IMR-90 (cell line): ENCODE data around the gene CYP20A1. TPM values are rescaled to one million over a fixed set of nuclear protein-coding genes. Genes with fewer than 3 reads are reported as not detected.

Experiments used
- ATAC-seq: fragments of 200-7000 bp; cut with Tn5 transposase; 2 replicates; pipeline ENCODE4 v1.9.1; 2020; ENCODE audit warnings: low read depth, mild to moderate bottlenecking, moderate library complexity
- BruUV-seq: library from RNA; stranded (reverse); fragments of 400-500 nt; replicated peaks from 2 replicates; lab custom pipeline; 2021; lab: Mats Ljungman, UMichigan
- CTCF ChIA-PET: fragments of 300-600 bp; formaldehyde crosslinking; extraction: SDS; loops from one replicate; lab custom pipeline; 2021; ENCODE audit warnings: antibody characterized with exemption; lab: Yijun Ruan, JAX
- POLR2A ChIA-PET: fragments of 300-600 bp; sonication (Branson Sonifier 250); formaldehyde crosslinking; loops from one replicate; lab custom pipeline; 2022; ENCODE audit warnings: antibody characterized with exemption; ENCODE audit not compliant: unreplicated experiment; lab: Charles Lee
- DNase-seq: peaks from one replicate; pipeline ENCODE4 v3.0.0; 2013
- H2AFZ ChIP-seq: replicated peaks from 2 replicates; pipeline ENCODE3; 2013; ENCODE audit warnings: low read length, mild to moderate bottlenecking; ENCODE audit not compliant: poor library complexity
- H2AK5ac ChIP-seq: 2 replicates; pipeline ENCODE4 v1.6.1; 2013; ENCODE audit warnings: low read depth, low read length, inconsistent platforms
- H2AK9ac ChIP-seq: replicated peaks from 2 replicates; pipeline ENCODE3; 2013; ENCODE audit warnings: mild to moderate bottlenecking, low read depth, low read length, moderate library complexity; ENCODE audit not compliant: poor library complexity
- H2BK120ac ChIP-seq: 2 replicates; pipeline ENCODE4 v1.6.1; 2013; ENCODE audit warnings: low read depth, low read length, inconsistent platforms
- H2BK15ac ChIP-seq: 3 replicates; pipeline ENCODE4 v1.6.1; 2013; ENCODE audit warnings: low read depth, low read length, inconsistent platforms
- H2BK20ac ChIP-seq: 2 replicates; pipeline ENCODE4 v1.6.1; 2013; ENCODE audit warnings: low read depth, mild to moderate bottlenecking, inconsistent platforms, low read length, moderate library complexity
- H2BK5ac ChIP-seq: 2 replicates; pipeline ENCODE4 v1.6.1; 2013; ENCODE audit warnings: mild to moderate bottlenecking, low read depth, low read length, inconsistent platforms; ENCODE audit not compliant: poor library complexity, severe bottlenecking
- H3K14ac ChIP-seq: replicated peaks from 2 replicates; pipeline ENCODE4 v1.6.1; 2013; ENCODE audit warnings: low read depth, low read length, inconsistent platforms
- H3K18ac ChIP-seq: 2 replicates; pipeline ENCODE4 v1.6.1; 2013; ENCODE audit warnings: low read depth, low read length, control low read depth
- H3K23ac ChIP-seq: 2 replicates; pipeline ENCODE4 v1.6.1; 2013; ENCODE audit warnings: low read depth, low read length, inconsistent platforms
- H3K27ac ChIP-seq: 2 replicates; pipeline ENCODE4 v1.5.1; 2013; ENCODE audit warnings: mild to moderate bottlenecking, control low read depth, low read length; ENCODE audit not compliant: insufficient read depth
- H3K27me3 ChIP-seq: 2 replicates; pipeline ENCODE4 v1.6.1; 2013; ENCODE audit warnings: low read length; ENCODE audit not compliant: control insufficient read depth, insufficient read depth
- H3K36me3 ChIP-seq: 2 replicates; pipeline ENCODE4 v1.6.1; 2013; ENCODE audit warnings: low read length, mixed read lengths; ENCODE audit not compliant: control insufficient read depth, insufficient read depth
- H3K4ac ChIP-seq: 2 replicates; pipeline ENCODE4 v1.6.1; 2013; ENCODE audit warnings: low read depth, low read length, inconsistent platforms
- H3K4me1 ChIP-seq: 2 replicates; pipeline ENCODE4 v1.6.1; 2013; ENCODE audit warnings: low read length, mixed read lengths; ENCODE audit not compliant: control insufficient read depth, insufficient read depth
- H3K4me2 ChIP-seq: 2 replicates; pipeline ENCODE4 v1.6.1; 2013; ENCODE audit warnings: low read depth, mild to moderate bottlenecking, control low read depth, low read length, moderate library complexity
- H3K4me3 ChIP-seq: 2 replicates; pipeline ENCODE4 v1.5.1; 2013; ENCODE audit warnings: low read depth, mild to moderate bottlenecking, control low read depth, low read length, moderate library complexity; ENCODE audit not compliant: insufficient read depth
- H3K56ac ChIP-seq: 2 replicates; pipeline ENCODE4 v1.6.1; 2013; ENCODE audit warnings: low read length, inconsistent platforms; ENCODE audit not compliant: insufficient read depth; ENCODE audit errors: extremely low read depth
- H3K79me1 ChIP-seq, 2 experiments: 2 replicates each; pipeline ENCODE4 v1.6.1; 2013; ENCODE audit warnings: low read length in 2 of 2, inconsistent platforms in 1 of 2, low read depth in 1 of 2
- H3K9ac ChIP-seq: 2 replicates; pipeline ENCODE4 v1.6.1; 2013; ENCODE audit warnings: low read depth, low read length, control low read depth
- H3K9me1 ChIP-seq: 2 replicates; pipeline ENCODE4 v1.6.1; 2013; ENCODE audit warnings: low read length, inconsistent platforms; ENCODE audit not compliant: insufficient read depth
- H3K9me3 ChIP-seq: 2 replicates; pipeline ENCODE4 v1.6.1; 2013; ENCODE audit warnings: low read length; ENCODE audit not compliant: control insufficient read depth, insufficient read depth
- H4K20me1 ChIP-seq: 2 replicates; pipeline ENCODE4 v1.6.1; 2013; ENCODE audit warnings: low read length, inconsistent platforms; ENCODE audit not compliant: insufficient read depth
- H4K5ac ChIP-seq: 2 replicates; pipeline ENCODE4 v1.6.1; 2013; ENCODE audit warnings: mild to moderate bottlenecking, low read depth, low read length, control low read depth
- H4K8ac ChIP-seq, 2 experiments: 2 replicates each; pipeline ENCODE4 v1.6.1; 2013; ENCODE audit warnings: low read depth in 2 of 2, low read length in 2 of 2, control low read depth in 1 of 2, inconsistent platforms in 1 of 2
- H4K91ac ChIP-seq: 2 replicates; pipeline ENCODE4 v1.6.1; 2013; ENCODE audit warnings: low read depth, low read length, inconsistent platforms; ENCODE audit not compliant: insufficient read depth
- BHLHE40 ChIP-seq: fragments of 150-350 bp; IDR thresholded peaks from 2 replicates; pipeline ENCODE4 v1.6.1; 2016; ENCODE audit warnings: mild to moderate bottlenecking, low read depth, low read length
- CEBPB ChIP-seq: IDR thresholded peaks from 2 replicates; pipeline ENCODE4 v1.6.1; 2012; ENCODE audit warnings: low read depth, low read length, improper control_type of control experiment
- CHD1 ChIP-seq: IDR thresholded peaks from 2 replicates; pipeline ENCODE4 v1.6.1; 2012; ENCODE audit warnings: low read depth, low read length, improper control_type of control experiment
- FOS ChIP-seq: fragments of 150-350 bp; IDR thresholded peaks from 2 replicates; pipeline ENCODE4 v1.6.1; 2016; ENCODE audit warnings: low read depth, low read length
- MAFK ChIP-seq: IDR thresholded peaks from 2 replicates; pipeline ENCODE4 v1.6.1; 2012; ENCODE audit warnings: low read depth, low read length, improper control_type of control experiment
- MAZ ChIP-seq: IDR thresholded peaks from 2 replicates; pipeline ENCODE4 v1.6.1; 2012; ENCODE audit warnings: low read depth, mild to moderate bottlenecking, low read length, improper control_type of control experiment, moderate library complexity, borderline replicate concordance
- MXI1 ChIP-seq: IDR thresholded peaks from 2 replicates; pipeline ENCODE4 v1.6.1; 2012; ENCODE audit warnings: low read depth, mild to moderate bottlenecking, low read length, moderate library complexity, borderline replicate concordance
- NFE2L2 ChIP-seq: fragments of 150-350 bp; IDR thresholded peaks from 2 replicates; pipeline ENCODE4 v1.6.1; 2016; ENCODE audit warnings: low read depth, mild to moderate bottlenecking, low read length
- RFX5 ChIP-seq: IDR thresholded peaks from 2 replicates; pipeline ENCODE4 v1.8.0; 2012; ENCODE audit warnings: low read depth, mild to moderate bottlenecking, low read length, moderate library complexity
- SMC3 ChIP-seq: fragments of 150-350 bp; IDR thresholded peaks from 2 replicates; pipeline ENCODE4 v1.6.1; 2016; ENCODE audit warnings: low read depth, mild to moderate bottlenecking, antibody characterized with exemption, low read length, moderate library complexity
- WGBS, 2 experiments: methylation state at CpG; one replicate each; pipeline versions ENCODE4 v1.1.5 to v1.1.7; 2013; ENCODE audit warnings: missing lambda C conversion rate in 2 of 2; ENCODE audit not compliant: insufficient read length in 1 of 2; ENCODE audit errors: extremely low coverage in 2 of 2; 5-methylcytosine and 5-hydroxymethylcytosine counted together
- dilution Hi-C: fragments of 300-500 bp; cut with HindIII; formaldehyde crosslinking; loops from one replicate; pipeline ENCODE4 v1.14.3; 2018; ENCODE audit warnings: low sequenced_read_pairs; ENCODE audit not compliant: unreplicated experiment
- in situ Hi-C: fragments of 300-500 bp; cut with MboI; formaldehyde crosslinking; loops from 3 replicates; pipeline ENCODE4 v1.14.3; 2019; ENCODE audit warnings: low sequenced_read_pairs, inconsistent platforms, mixed read lengths
- intact Hi-C: fragments of 100-400 bp; cut with micrococcal nuclease; formaldehyde crosslinking; loops from 2 replicates; pipeline ENCODE4 v1.10.0; 2022
- polyA plus RNA-seq, 3 experiments: library from polyadenylated mRNA; depleted of rRNA; stranded (reverse); fragments of >200 nt; gene quantifications; 2 replicates each; pipeline ENCODE4 v1.2.3, GENCODE V29; 2012; ENCODE audit warnings: low replicate concordance in 1 of 3
- total RNA-seq: library from RNA; depleted of rRNA; stranded (reverse); fragments of >200 nt; gene quantifications from 2 replicates; pipeline ENCODE4 v1.2.3, GENCODE V29; 2012
- TF ChIP-seq, protein P1 (sequence below): fragments of 150-350 bp; IDR thresholded peaks from 2 replicates; pipeline ENCODE4 v1.6.1; 2016; ENCODE audit warnings: low read depth, mild to moderate bottlenecking, low read length, moderate library complexity, borderline replicate concordance
- TF ChIP-seq, protein P2 (sequence below): conservative IDR thresholded peaks from 2 replicates; pipeline ENCODE4 v1.5.1; 2012; ENCODE audit warnings: mild to moderate bottlenecking, low read depth, low read length, improper control_type of control experiment
- TF ChIP-seq, protein P3 (sequence below): fragments of 150-350 bp; IDR thresholded peaks from 2 replicates; pipeline ENCODE4 v1.6.1; 2017; ENCODE audit warnings: mild to moderate bottlenecking, antibody characterized with exemption, low read length, low read depth

Gene CYP20A1
- total and polyA plus RNA-seq, 2 of the 4 experiments (the other 2 are of a cell fraction) = 7.0 to 16.8 TPM

DNA sequence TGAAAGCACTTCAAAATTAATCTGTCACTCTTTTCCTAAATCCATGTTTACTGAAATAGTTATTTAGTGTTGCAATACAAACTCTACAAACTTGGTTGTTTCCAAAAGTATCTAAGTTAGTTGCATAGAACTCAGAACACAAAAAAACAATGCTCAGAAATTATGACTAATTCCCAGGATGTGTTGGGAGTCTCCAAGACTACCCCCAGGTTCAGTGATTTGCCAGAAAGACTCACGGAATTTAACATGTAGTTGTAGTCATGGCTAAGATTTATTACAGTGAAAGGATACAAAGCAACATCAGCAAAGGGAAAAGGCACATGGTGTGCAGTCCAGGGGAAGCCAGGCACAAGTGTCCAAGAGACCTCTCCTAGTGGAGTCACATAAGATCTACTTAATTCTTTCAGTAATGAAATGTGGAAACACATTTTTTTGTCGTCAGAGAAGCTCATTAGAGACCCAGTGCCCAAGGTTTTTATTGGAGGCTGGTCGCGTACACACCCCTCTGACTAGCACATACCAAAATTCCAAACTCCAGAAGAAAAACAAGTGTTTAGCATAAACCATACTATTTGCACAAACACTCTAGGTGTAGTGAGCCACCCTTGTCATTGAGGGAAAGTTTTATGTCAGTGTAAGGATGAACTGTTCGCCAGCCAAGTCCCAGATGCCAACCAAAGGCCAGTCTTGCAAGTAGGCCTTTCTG lies 43.3 kb upstream of the CYP20A1 start:
- no TSS peak for BruUV-seq
- Histone ChIP-seq H4K20me1 (no peaks in the 10 kb centered on the region), H3K79me1 (no peaks in the 10 kb centered on the region; a peak in 1 of 4 replicates), H3K23ac (no peak overlapping the region), H4K91ac (no peak overlapping the region), H3K36me3 (peaks cover 23% of the 10 kb centered on the region), H2BK20ac (no peak overlapping the region), H2AK9ac (no peak overlapping the region), H2AFZ (no peak overlapping the region), H3K4me2 (no peak overlapping the region), H2AK5ac (no peak overlapping the region), H3K9me3 (no peaks in the 10 kb centered on the region), H3K9me1 (no peaks in the 10 kb centered on the region), H3K56ac (no peak overlapping the region), H3K4ac (no peak overlapping the region), H3K18ac (no peak overlapping the region), H3K27ac (no peak overlapping the region), H3K27me3 (no peaks in the 10 kb centered on the region), H4K5ac (no peak overlapping the region), H4K8ac (no peak overlapping the region), H3K9ac (no peak overlapping the region), H2BK120ac (no peak overlapping the region), H3K14ac (no peak overlapping the region), H2BK15ac (no peak overlapping the region), H2BK5ac (no peak overlapping the region), H3K4me3 (no peak overlapping the region), H3K4me1 (no peaks in the 10 kb centered on the region)
- dilution Hi-C loops = no loop called here
- WGBS, 2 experiments = no CpG with 5 or more reads among the region's 5 CpGs
- intact Hi-C loops = no loop called here
- ChIA-PET POLR2A (no interaction called here), CTCF (no interaction called here)
- ATAC-seq = no peak
- in situ Hi-C loops = no loop called here
- no peak for DNase-seq
- TF ChIP-seq RFX5 (no peak), SMC3 (no peak), CEBPB (no peak), BHLHE40 (no peak), FOS (no peak), MXI1 (no peak), NFE2L2 (no peak), MAFK (no peak), MAZ (no peak), CHD1 (no peak)
- TF ChIP-seq, protein P1, sequence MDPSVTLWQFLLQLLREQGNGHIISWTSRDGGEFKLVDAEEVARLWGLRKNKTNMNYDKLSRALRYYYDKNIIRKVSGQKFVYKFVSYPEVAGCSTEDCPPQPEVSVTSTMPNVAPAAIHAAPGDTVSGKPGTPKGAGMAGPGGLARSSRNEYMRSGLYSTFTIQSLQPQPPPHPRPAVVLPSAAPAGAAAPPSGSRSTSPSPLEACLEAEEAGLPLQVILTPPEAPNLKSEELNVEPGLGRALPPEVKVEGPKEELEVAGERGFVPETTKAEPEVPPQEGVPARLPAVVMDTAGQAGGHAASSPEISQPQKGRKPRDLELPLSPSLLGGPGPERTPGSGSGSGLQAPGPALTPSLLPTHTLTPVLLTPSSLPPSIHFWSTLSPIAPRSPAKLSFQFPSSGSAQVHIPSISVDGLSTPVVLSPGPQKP = no peak
- TF ChIP-seq, protein P2, sequence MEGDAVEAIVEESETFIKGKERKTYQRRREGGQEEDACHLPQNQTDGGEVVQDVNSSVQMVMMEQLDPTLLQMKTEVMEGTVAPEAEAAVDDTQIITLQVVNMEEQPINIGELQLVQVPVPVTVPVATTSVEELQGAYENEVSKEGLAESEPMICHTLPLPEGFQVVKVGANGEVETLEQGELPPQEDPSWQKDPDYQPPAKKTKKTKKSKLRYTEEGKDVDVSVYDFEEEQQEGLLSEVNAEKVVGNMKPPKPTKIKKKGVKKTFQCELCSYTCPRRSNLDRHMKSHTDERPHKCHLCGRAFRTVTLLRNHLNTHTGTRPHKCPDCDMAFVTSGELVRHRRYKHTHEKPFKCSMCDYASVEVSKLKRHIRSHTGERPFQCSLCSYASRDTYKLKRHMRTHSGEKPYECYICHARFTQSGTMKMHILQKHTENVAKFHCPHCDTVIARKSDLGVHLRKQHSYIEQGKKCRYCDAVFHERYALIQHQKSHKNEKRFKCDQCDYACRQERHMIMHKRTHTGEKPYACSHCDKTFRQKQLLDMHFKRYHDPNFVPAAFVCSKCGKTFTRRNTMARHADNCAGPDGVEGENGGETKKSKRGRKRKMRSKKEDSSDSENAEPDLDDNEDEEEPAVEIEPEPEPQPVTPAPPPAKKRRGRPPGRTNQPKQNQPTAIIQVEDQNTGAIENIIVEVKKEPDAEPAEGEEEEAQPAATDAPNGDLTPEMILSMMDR = no peak
- TF ChIP-seq, protein P3, sequence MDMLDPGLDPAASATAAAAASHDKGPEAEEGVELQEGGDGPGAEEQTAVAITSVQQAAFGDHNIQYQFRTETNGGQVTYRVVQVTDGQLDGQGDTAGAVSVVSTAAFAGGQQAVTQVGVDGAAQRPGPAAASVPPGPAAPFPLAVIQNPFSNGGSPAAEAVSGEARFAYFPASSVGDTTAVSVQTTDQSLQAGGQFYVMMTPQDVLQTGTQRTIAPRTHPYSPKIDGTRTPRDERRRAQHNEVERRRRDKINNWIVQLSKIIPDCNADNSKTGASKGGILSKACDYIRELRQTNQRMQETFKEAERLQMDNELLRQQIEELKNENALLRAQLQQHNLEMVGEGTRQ = no peak
